Mesodermal cell (in vitro differentiated cells): Measurements from ENCODE around the gene IDI2.
A peak's percentile ranks its signal among the peaks of the same experiment; 100 is the strongest.

ENCODE experiments used
- H3K27ac ChIP-seq: 2 replicates; pipeline ENCODE4 v1.7.0; 2013; ENCODE audit warnings: mild to moderate bottlenecking, low read depth, low read length, moderate library complexity; ENCODE audit not compliant: severe bottlenecking
- H3K36me3 ChIP-seq: 2 replicates; pipeline ENCODE4 v1.7.1; 2013; ENCODE audit warnings: mild to moderate bottlenecking, low read length, moderate library complexity; ENCODE audit not compliant: control insufficient read depth, insufficient read depth
- H3K4me1 ChIP-seq: one replicate; pipeline ENCODE4 v1.7.1; 2013; ENCODE audit warnings: mild to moderate bottlenecking, low read length; ENCODE audit not compliant: insufficient read depth, control insufficient read depth, poor library complexity, severe bottlenecking
- H3K4me3 ChIP-seq: 2 replicates; pipeline ENCODE4 v1.7.0; 2013; ENCODE audit warnings: low read length, control low read depth, mild to moderate bottlenecking; ENCODE audit not compliant: insufficient read depth, poor library complexity, severe bottlenecking; ENCODE audit errors: extremely low read depth
- H3K9me3 ChIP-seq: 2 replicates; pipeline ENCODE4 v1.7.1; 2013; ENCODE audit warnings: mild to moderate bottlenecking, low read length, moderate library complexity; ENCODE audit not compliant: control insufficient read depth
- WGBS, 2 experiments: methylation state at CpG; one replicate each; pipeline ENCODE4 v1.1.5; 2013; ENCODE audit warnings: missing lambda C conversion rate in 2 of 2; ENCODE audit not compliant: insufficient coverage in 2 of 2; 5-methylcytosine and 5-hydroxymethylcytosine counted together

IDI2 gene

DNA sequence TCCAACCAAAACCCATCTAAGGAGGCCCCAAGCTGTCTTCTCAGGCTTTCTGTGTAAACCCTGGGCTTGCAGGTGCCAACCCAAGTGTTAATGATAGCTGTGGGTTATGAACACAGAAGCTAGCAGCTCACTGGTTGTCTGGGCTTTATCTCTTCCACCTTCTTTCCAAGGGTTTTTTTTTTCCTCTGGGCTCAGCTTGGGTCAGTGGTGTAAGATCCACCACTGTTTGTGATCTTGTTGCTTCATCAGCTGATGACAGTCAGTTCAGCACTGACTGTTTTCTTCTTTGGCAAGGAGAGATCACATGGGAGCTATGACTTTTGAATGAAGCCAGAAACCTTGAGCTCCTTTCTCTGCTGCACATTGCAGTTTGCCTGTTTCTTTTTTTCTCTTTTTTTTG is 32.8 kb downstream of the IDI2 start:
- H3K36me3 ChIP-seq, result peaks cover 82% of the 10 kb centered on the region
- H3K27ac ChIP-seq, result no peak overlapping the region
- H3K4me1 ChIP-seq, result peaks cover 2% of the 10 kb centered on the region
- no peaks in the 10 kb centered on the region for H3K9me3 ChIP-seq
- no peak overlapping the region for H3K4me3 ChIP-seq

DNA sequence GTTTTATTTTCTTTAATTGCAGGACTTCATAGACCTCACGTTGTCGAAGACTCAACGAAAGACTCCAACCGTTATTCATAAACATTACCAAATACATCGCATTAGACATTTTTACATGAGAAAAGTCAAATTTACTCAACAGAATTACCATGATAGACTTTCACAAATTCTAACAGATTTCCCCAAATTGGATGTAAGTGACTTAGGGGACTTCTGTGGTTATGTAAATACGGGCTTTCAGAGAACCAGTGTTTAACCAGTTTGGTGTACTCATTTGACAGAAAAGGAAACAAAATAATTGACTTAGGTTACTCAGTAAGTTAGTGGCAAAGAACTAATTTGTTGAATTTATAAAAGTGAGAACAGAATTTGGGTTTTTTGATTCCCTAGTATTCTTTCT is 33.2 kb downstream of the IDI2 start:
- H3K4me1 ChIP-seq, result peaks cover 2% of the 10 kb centered on the region
- H3K27ac ChIP-seq, result no peak overlapping the region
- peaks cover 78% of the 10 kb centered on the region for H3K36me3 ChIP-seq
- no peak overlapping the region for H3K4me3 ChIP-seq
- WGBS, 2 experiments, result 98 to 100% methylated on average over 5 to 6 of the region's 6 CpGs
- H3K9me3 ChIP-seq, result no peaks in the 10 kb centered on the region

DNA sequence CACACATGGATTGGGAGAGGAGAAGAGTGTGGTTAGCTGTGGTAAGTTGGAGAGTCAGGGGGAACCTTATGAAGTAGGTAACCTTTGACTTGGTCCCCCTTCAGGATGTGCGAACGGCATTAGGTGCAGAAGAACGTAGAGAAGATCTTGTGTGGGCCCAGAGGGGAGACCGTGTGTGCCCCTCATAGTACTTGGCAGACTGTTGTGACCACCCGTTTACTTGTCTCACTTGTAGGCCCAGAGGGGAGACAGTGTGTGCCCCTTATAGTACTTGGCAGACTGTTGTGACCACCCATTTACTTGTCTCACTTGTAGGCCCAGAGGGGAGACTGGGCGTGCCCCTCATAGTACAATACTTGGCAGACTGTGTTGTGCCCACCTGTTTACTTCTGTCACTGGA is 34.9 kb downstream of the IDI2 start:
- H3K36me3 ChIP-seq, result peaks cover 62% of the 10 kb centered on the region
- 95 to 97% methylated on average over 6 of the region's 6 CpGs for WGBS, 2 experiments
- H3K4me3 ChIP-seq, result no peak overlapping the region
- H3K4me1 ChIP-seq, result peaks cover 2% of the 10 kb centered on the region
- H3K9me3 ChIP-seq, result no peaks in the 10 kb centered on the region
- no peak overlapping the region for H3K27ac ChIP-seq

DNA sequence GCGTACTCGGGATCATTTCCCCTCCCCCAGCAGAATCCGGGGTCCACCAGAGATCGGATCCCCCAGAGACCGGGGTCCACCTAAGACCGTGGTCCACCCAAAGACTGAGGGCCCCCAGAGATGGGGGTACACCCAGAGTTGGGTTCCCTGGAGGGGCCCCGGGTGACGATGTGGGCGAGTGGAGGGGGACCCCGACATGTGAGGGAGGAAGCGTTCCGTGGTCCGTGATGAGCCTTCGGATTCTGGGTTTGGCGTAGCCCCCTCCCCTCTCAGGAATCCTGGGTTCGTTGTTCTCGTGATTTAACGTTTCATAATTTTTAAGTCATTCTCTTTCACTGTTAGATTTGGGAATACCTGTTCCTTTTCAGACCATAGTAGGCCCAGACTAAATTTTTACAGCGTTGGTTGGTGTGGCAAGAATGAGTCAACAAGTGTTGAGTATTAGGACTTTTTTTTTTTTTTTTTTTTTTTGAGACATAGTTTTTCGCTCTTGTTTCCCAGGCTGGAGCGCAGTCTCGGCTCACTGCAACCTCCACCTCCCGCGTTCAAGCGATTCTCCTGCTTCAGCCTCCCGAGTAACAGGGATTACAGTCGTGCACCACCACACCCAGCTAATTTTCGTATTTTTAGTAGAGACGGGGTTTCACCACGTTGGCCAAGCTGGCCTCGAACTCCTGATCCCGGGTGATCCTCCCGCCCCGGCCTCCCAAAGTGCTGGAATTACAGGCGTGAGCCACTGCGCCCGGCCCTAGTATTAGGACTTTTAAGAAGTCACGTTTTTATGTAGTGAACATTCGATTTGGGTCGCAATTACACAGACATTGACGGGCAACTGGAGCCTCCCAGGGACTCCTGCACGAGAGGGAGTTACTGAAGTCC is 36.8 kb downstream of the IDI2 start:
- 27 to 37% methylated on average over 25 of the region's 42 CpGs for WGBS, 2 experiments

DNA sequence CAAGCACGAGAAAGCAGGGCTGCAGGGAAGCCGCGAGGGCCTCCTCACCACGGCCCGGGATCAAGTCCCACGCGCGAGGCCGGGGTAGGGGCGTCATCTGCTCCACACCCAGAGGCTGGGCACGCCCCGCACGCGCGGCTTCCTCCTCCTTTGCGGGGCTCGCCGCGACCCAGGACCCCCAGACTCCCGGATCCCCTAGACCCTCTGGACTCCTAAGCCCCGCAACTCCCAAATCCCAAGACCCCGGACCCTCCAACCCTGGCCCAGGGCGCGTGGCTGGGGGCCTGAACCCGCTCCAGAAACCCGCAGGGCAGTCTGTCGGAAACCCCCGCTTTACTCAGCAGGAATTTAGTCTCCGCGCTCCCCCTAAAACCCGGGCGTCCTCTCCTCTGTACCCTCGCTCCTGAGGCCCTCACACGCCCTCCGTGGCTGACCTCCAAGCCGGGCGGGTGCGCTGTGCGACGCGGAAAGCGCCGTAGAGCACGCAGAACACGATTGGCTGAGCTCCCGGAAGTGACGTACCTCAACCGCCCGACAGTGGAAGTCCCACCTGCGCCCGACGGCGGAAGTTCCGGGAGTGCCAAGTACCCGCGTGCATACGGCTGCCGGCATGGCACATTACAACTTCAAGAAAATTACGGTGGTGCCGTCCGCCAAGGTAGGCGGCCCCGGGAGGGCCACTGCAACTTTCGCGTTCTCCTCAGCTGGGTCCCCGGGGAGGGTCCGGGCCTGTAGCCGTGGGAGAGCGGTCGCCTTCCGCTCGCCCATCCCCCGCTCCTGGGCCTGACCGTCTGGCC is 37.6 kb downstream of the IDI2 start, which contains the start of gene GTPBP4:
TSS of gene GTPBP4 (plus strand) at position 565 of the 797 bp plus-strand sequence. CDS start at position 611, 46 bp downstream.
- Histone ChIP-seq H3K27ac (peak within 1 kb of the TSS; percentile 85), H3K36me3 (peaks cover 34% of the 10 kb centered on the region), H3K9me3 (no peaks in the 10 kb centered on the region), H3K4me1 (peaks cover 15% of the 10 kb centered on the region), H3K4me3 (peak within 1 kb of the TSS; percentile 85)
- 0% methylated on average over 54 to 61 of the region's 74 CpGs for WGBS, 2 experiments

More for the DNA sequence above, 36.8 kb downstream of the IDI2 start:
- Histone ChIP-seq H3K27ac (peak overlapping the region; percentile 85), H3K36me3 (peaks cover 43% of the 10 kb centered on the region), H3K4me3 (peak overlapping the region; percentile 85), H3K9me3 (no peaks in the 10 kb centered on the region), H3K4me1 (peaks cover 14% of the 10 kb centered on the region)

DNA sequence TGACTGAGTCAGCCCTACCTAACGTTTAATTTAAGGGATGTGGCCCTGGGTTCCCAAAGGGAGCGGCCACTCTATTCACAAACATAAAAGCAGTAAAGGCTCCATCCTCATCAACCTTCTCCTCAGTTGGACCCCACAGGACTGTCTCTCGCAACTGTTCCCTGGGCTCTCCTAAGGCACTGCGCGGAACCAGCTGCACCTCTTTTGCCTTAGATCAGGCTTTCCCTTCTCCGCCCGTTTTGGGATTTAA is 38.1 kb downstream of the IDI2 start:
- peaks cover 4% of the 10 kb centered on the region for H3K9me3 ChIP-seq
- WGBS, 2 experiments, result 7 to 12% methylated on average over 7 of the region's 7 CpGs
- peaks cover 29% of the 10 kb centered on the region for H3K36me3 ChIP-seq
- H3K4me3 ChIP-seq, result peak overlapping the region; percentile 85
- H3K27ac ChIP-seq, result peak overlapping the region; percentile 85
- peaks cover 15% of the 10 kb centered on the region for H3K4me1 ChIP-seq

DNA sequence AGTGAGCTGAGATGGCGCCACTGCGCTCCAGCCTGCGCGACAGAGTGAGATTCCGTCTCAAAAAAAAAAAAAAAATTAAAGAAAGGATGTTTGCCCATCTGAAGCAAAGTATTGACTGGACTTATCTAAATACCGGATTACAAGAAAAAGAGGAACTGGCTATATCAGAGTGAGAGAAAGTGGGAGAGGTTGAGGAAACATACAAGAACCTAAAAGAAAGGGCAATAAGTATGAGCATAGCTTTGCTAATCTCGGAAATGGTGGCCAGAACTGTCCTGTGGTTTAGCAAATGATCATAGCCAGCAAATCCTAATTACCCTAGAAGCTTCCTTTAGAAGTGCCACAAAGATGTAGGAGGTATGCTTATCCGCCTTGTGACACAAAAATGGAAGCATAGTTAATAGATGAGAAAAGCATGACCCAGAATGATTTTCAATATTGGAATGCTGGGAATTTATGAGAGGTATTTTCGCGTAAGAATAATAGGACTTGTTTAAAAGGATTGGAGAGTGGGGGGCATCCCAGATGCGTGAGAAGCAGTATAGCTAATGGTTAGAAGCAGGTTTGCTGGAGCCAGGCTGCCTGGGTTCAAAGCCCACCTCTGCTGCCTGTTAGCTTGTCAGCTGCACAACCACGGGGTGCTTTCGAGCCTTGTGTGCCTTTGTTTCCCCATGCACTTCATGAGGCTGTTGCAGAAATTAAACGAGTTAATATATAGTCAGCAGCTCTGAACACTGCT is 38.6 kb downstream of the IDI2 start:
- Histone ChIP-seq H3K9me3 (peaks cover 4% of the 10 kb centered on the region), H3K4me3 (peak overlapping the region; percentile 85), H3K4me1 (peaks cover 15% of the 10 kb centered on the region), H3K27ac (peak overlapping the region; percentile 85), H3K36me3 (peaks cover 24% of the 10 kb centered on the region)
- 81 to 82% methylated on average over 13 of the region's 14 CpGs for WGBS, 2 experiments

DNA sequence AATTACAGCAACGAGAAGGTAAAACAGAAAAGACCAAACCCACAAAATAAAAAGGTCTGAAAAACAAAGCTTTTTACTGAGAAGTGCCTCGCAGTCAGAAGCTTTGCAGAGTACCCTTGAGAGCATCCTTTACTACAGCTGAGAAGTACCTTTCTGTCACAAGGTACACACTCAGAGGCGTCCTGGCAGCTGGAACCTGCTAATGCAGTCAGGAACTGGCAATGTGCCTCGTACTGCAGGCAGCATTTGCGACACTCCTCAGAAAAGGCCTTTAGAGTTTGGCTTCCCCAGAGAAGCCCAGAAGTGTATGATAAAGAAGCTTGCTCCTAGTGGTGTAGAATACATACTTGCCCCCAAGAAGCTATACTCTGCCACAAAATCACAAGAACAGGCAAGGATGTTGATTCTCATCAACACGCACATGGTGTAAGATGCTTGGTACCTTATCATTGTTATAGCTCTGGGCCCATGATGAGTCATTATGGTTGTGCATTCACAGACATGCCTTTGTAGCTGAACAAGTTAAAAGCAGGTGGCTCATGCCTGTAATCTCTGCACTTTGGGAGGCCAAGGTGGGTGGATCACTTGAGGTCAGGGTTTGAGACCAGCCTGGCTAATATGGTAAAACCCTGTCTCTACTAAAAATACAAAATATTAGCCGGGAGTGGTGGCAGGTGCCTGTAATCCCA is 39.4 kb downstream of the IDI2 start:
- 88% methylated on average over 5 to 6 of the region's 7 CpGs for WGBS, 2 experiments
- peaks cover 10% of the 10 kb centered on the region for H3K9me3 ChIP-seq
- peaks cover 15% of the 10 kb centered on the region for H3K4me1 ChIP-seq
- H3K27ac ChIP-seq, result no peak overlapping the region
- H3K36me3 ChIP-seq, result peaks cover 20% of the 10 kb centered on the region
- H3K4me3 ChIP-seq, result no peak overlapping the region

DNA sequence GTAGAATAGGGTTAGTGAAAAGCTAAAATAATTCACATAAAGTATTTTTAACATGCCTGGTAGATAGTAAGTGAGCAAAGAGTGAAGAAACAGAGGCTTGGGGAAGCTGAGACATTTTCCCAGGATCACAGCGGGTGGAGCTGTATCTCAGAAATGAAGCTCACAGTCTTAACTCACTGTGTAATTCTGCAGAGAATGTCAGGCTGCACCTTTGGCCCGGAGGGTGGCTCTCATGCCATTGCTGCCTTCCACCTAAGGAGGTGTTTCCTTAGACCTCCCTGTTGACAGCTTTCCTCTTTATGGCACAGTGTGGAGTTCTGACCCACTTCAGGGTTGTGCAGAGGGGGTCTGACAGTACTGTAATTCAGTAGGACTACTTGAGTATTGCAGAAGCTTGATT is 40.3 kb downstream of the IDI2 start:
- WGBS, 2 experiments, result 93 to 94% methylated on average over 2 of the region's 2 CpGs
- no peak overlapping the region for H3K27ac ChIP-seq
- peaks cover 20% of the 10 kb centered on the region for H3K9me3 ChIP-seq
- peaks cover 15% of the 10 kb centered on the region for H3K4me1 ChIP-seq
- H3K4me3 ChIP-seq, result no peak overlapping the region
- H3K36me3 ChIP-seq, result peaks cover 13% of the 10 kb centered on the region

DNA sequence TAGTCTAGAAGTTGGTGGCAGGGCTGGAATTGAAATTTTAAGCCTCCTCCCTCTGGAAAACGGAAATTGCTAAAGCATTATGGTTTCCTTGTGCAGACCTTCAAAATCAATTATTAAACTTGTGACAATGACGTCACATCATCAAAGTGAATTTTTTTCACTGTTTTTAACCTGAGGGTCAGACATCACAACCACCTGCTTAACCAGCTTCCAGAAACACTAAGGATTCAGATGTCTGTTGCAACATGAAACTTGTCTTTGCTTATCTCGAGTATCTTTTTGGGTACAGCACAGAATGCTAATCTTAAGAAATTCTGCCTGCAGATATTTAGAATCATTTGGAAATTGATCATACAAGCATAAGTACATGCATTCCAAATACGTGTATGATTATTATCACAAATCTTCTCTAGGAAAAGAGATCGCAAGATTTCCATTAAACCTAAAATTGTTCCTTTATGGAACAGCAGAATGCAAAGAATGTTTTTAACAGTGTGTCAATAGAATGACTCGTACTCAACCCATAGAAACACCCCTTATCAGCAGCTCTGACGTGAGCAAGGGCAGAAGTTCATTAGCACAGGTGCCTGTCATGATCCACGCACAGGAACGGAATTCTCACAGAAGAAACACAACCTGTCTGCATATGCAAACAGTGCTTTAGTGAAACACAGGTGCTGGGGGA is 41.5 kb downstream of the IDI2 start:
- no peak overlapping the region for H3K27ac ChIP-seq
- no peak overlapping the region for H3K4me3 ChIP-seq
- H3K9me3 ChIP-seq, result peaks cover 29% of the 10 kb centered on the region
- 84 to 97% methylated on average over 5 to 7 of the region's 9 CpGs for WGBS, 2 experiments
- peaks cover 7% of the 10 kb centered on the region for H3K36me3 ChIP-seq
- H3K4me1 ChIP-seq, result peaks cover 13% of the 10 kb centered on the region
